Stimulated activated CD4-positive, alpha-beta T cell treated with anti-CD3 and anti-CD28 coated beads, Interleukin-1b, Interleukin-23, amount 100 ng/mL, for 1 hour (primary cell): ENCODE measurements around the gene ITM2B.

ENCODE experiments used
- DNase-seq, 2 donors: peaks; one replicate each; pipeline ENCODE4 v3.0.0-alpha.2; 2020; ENCODE audit warnings: low read depth in 2 of 2

The ITM2B gene

DNA sequence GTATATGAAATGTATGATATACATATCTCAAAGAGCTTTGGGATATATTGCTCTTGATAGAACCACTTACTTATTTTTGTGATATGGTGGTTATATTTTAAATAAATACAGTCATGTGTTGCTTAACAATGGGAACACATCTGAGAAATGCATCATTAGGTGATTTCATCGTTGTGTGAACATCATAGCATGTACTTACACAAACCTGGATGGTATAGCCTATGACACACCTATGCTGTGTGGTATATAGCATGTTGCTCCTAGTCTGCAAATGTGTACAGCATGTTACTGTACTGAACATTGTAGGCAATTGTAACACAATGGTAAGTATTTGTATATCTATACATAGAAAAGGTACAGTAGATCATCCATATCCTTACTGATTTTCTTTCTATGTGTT lies 78.2 kb downstream of the ITM2B start:
- no peak for DNase-seq

DNA sequence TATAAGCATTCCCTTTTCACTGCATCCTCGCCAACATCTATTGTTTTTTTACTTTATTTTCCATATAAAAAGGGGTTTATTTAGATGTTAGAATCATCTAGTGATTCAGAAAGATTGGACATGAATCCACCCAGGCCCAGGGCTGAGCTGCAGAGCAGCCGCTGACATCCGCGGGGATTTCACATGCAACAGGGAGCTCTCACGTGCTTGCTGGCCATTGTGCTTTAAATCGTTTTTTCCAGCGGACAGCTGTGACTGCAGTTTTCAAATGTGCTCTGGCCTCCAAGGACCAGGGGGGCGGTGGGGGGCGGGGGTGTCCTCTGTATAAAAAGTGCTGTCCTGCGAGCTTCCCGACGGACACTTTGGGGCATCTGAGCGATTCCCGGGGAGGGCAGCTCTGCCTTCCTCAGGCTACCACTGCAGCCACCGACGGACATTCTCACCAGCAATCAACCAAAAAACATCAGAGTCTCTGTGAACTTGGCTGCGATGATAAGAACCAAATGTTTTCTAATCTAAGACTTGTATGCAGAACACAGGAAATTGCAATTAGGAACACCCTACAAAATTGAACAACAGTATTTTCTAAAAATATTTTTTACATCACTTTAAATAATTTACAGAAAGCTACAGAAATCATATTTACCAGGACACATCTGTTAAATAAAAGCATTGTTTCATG lies 83.1 kb downstream of the ITM2B start:
- DNase-seq = no peak

DNA sequence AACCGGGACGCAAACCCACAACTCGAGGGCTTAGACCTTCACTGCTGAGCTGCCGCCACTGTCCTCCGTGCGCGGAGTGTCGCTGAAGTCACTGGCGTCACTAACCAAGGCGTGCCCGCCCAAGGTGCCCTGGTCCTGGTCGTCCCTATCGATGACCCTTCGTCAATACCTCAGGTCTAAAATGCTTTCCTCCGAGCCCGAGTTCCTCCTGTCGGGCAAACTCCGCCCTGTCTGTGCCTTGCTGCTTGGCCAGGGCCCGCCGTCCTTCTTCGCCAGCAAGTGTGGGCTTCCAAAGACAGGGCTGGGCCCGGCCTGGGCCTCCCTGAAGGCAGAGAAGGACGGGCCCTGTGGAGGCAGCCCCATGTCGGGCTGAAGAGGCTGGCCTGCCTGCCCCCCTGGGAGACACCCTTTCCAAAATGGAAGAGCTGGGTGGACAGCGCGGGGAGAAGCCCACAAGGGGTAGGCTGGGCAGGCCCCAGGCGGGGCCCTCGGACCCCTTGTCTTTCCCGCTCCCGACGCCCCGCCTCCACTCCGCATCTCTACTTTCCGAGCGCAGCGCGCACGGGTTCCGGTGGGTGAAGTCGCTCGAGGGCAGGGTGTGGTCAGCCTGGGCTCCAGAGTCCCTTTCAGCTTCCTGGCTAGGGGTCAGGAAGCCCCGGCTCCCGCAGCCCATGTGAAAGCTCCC lies 84.0 kb downstream of the ITM2B start:
- no peak for DNase-seq

DNA sequence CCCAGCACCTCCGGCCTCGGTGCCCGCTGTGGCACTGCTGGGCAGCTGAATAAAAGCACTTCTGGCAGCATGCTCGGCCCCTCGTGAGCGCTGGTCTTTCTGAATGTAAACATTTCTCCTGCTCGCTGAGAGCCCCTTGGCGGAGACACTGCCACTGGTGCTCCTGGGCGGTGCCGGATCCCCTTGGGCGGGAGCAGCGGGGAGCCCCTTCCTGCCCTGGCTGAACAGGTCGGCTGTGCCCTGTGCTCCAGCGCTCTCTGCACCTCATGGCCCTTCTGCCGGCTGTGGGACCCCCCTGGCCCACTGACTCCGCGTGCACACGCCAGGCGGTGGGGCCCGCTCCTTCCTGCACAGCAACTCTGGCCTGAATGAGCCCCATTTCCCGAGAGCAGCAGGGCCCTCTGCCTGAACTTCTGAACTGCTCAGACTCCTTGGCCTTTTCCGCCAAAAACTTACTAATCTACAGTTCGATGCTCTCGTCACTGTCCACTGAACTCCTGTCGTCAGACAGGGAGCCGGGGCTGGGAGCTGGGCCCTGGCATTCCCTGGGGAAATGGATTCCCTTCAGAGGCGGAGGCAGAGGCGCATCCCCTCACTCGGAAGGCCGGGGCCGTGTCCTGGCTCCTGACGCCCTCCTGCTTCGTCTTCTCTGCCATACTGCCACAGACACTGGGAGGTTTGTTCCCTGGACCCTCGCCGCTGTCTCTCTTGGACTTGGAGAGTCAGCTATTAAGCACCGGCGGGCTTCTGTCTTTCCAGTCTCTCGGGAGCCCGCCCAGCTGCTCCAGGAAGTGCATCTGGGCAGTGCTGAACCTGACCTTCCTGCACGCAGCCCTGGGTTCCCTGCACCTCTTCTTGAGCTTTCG lies 84.7 kb downstream of the ITM2B start:
- no peak for DNase-seq

DNA sequence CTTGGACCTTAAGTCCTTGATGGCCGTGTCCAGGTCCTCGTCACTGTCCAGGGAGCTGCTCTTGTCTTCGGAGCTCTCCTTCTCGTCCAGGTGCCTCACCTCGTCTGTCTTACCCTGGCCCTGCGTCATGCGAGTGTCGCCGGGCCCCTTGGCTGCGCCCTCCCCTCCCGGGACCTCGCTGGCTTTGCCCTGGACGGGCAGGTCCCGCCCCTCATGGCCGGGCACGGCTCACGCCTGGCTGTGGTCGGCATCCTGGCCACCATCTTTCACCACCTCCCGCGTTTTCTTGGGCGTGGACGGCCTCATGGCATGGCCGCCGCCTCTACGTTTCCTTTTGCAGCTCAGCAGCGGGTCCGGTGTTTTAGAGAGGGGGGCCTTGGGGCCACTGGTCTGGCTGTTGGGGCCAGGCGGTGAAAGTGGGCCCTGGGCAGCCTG lies 85.4 kb downstream of the ITM2B start:
- no peak for DNase-seq

DNA sequence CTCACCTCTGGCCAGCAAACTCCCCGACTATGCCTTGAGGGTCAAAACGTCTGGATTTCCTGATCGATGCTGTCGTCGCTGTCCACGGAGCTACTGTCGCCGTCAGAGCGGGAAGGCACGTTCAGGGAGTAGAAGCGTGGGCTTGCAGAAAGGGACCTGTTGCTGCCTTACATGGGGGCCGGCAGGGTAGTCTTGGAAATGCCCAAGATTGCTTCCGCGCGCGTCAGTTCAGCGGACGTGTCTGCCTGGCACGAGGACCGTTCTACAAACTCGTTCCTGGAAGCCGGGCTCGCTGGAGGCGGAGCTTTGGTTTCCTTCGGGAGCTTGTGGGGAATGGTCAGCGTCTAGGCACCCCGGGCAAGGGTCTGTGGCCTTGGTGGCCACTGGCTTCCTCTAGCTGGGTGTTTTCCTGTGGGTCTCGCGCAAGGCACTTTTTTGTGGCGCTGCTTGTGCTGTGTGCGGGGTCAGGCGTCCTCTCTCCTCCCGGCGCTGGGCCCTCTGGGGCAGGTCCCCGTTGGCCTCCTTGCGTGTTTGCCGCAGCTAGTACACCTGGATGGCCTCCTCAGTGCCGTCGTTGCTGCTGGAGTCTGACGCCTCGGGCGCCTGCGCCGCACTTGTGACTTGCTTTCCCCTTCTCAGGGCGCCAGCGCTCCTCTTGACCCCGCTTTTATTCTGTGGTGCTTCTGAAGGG lies 86.0 kb downstream of the ITM2B start:
- no peak for DNase-seq
